HepG2 (cell line): ENCODE measurements around the gene LYZL2. TPM values are rescaled to one million over a fixed set of nuclear protein-coding genes. Genes with fewer than 3 reads are reported as not detected.
A peak's percentile ranks its signal among the peaks of the same experiment; 100 is the strongest.

ENCODE experiments used
- AGO1 ChIP-seq: fragments of 200-400 bp; formaldehyde crosslinking; IDR thresholded peaks from 2 replicates; pipeline ENCODE4 v1.6.1; 2017; ENCODE audit warnings: mild to moderate bottlenecking, low read depth, low read length, moderate library complexity; ENCODE audit not compliant: poor library complexity, severe bottlenecking
- FLYWCH1 ChIP-seq: sonication (generic); formaldehyde crosslinking; IDR thresholded peaks from 2 replicates; pipeline ENCODE4 v1.8.1; 2023; ENCODE audit warnings: mild to moderate bottlenecking, missing genetic modification reagents
- NAIF1 ChIP-seq: sonication (generic); formaldehyde crosslinking; IDR thresholded peaks from 2 replicates; pipeline ENCODE4 v1.5.0; 2020; ENCODE audit warnings: mild to moderate bottlenecking, missing genetic modification reagents, borderline replicate concordance
- RBM39 ChIP-seq: fragments of 200-400 bp; formaldehyde crosslinking; IDR thresholded peaks from one replicate; pipeline ENCODE4 v1.6.1; 2018; ENCODE audit warnings: antibody characterized with exemption, mild to moderate bottlenecking, low read depth, low read length; ENCODE audit not compliant: poor library complexity, severe bottlenecking
- RELA ChIP-seq: sonication (generic); formaldehyde crosslinking; IDR thresholded peaks from 2 replicates; pipeline ENCODE4 v1.4.0; 2020; ENCODE audit warnings: missing genetic modification reagents
- SMARCE1 ChIP-seq: fragments of 450-650 bp; IDR thresholded peaks from 2 replicates; pipeline ENCODE4 v1.6.1; 2017; ENCODE audit warnings: borderline replicate concordance
- TBL1XR1 ChIP-seq: fragments of 150-350 bp; IDR thresholded peaks from 2 replicates; pipeline ENCODE4 v1.6.1; 2014; ENCODE audit warnings: borderline replicate concordance, low read length; ENCODE audit not compliant: partially characterized antibody
- TOPORS ChIP-seq: sonication (generic); formaldehyde crosslinking; IDR thresholded peaks from 2 replicates; pipeline ENCODE4 v1.8.0; 2023; ENCODE audit warnings: mild to moderate bottlenecking, missing genetic modification reagents
- TSC22D2 ChIP-seq: sonication (generic); formaldehyde crosslinking; IDR thresholded peaks from 2 replicates; pipeline ENCODE4 v1.5.1; 2020; ENCODE audit warnings: missing genetic modification reagents, mild to moderate bottlenecking, borderline replicate concordance
- U2AF1 ChIP-seq: fragments of 200-400 bp; formaldehyde crosslinking; optimal IDR thresholded peaks from 2 replicates; pipeline ENCODE3; 2017; ENCODE audit warnings: mild to moderate bottlenecking, low read depth, low read length
- ZNF251 ChIP-seq: sonication (generic); formaldehyde crosslinking; IDR thresholded peaks from 2 replicates; pipeline ENCODE4 v1.9.0; 2021; ENCODE audit warnings: mild to moderate bottlenecking, missing genetic modification reagents
- ZNF501 ChIP-seq: sonication (generic); formaldehyde crosslinking; IDR thresholded peaks from 2 replicates; pipeline ENCODE4 v1.5.1; 2020; ENCODE audit warnings: mild to moderate bottlenecking, moderate library complexity, missing genetic modification reagents
- ZNF562 ChIP-seq: sonication (generic); formaldehyde crosslinking; IDR thresholded peaks from 2 replicates; pipeline ENCODE4 v1.8.0; 2022; ENCODE audit warnings: missing genetic modification reagents, borderline replicate concordance
- ZNF577 ChIP-seq: sonication (generic); formaldehyde crosslinking; IDR thresholded peaks from 2 replicates; pipeline ENCODE4 v1.4.0; 2020; ENCODE audit warnings: mild to moderate bottlenecking, low read depth, missing genetic modification reagents, borderline replicate concordance
- polyA plus RNA-seq, 8 experiments: library from polyadenylated mRNA; depleted of rRNA in 3 of 8; stranded (reverse) in 7 of 8; unstranded in 1 of 8; fragments of >200 nt; fragmentation: Illumina TruSeq in 4 of 8; extraction: Trizol in 4 of 8; gene quantifications; 2 replicates each; pipeline versions ENCODE4 v1.2.1 to v1.2.3, GENCODE V29; 2011 to 2016; ENCODE audit warnings: low read depth in 4 of 8, missing spikeins in 1 of 8, mixed read lengths in 1 of 8; ENCODE audit not compliant: insufficient read depth in 1 of 8
- total RNA-seq, 5 experiments: library from RNA; depleted of rRNA; stranded (reverse); fragments of >200 nt; fragmentation: Illumina TruSeq; extraction: Trizol; gene quantifications; 2 replicates each; pipeline ENCODE4 v1.2.3, GENCODE V29; 2016; ENCODE audit warnings: low read depth in 1 of 5
- TF ChIP-seq, protein P1 (sequence below): sonication (generic); formaldehyde crosslinking; IDR thresholded peaks from 2 replicates; pipeline ENCODE4 v1.5.0; 2020; ENCODE audit warnings: missing genetic modification reagents
- TF ChIP-seq, protein P2 (sequence below): sonication (generic); formaldehyde crosslinking; IDR thresholded peaks from 2 replicates; pipeline ENCODE4 v1.4.0; 2020; ENCODE audit warnings: missing genetic modification reagents, borderline replicate concordance
- TF ChIP-seq, protein P3 (sequence below): sonication (generic); formaldehyde crosslinking; IDR thresholded peaks from 2 replicates; pipeline ENCODE4 v1.4.0; 2020; ENCODE audit warnings: missing genetic modification reagents
- TF ChIP-seq, protein P4 (sequence below): IDR thresholded peaks from 2 replicates; pipeline ENCODE4 v1.6.1; 2012; ENCODE audit warnings: low read length, improper control_type of control experiment

The LYZL2 gene
- total and polyA plus RNA-seq, 2 of the 13 experiments (the other 11 are each of a cell fraction or from before 2014, with no cell fraction given) = 0.20 to 0.63 TPM

DNA sequence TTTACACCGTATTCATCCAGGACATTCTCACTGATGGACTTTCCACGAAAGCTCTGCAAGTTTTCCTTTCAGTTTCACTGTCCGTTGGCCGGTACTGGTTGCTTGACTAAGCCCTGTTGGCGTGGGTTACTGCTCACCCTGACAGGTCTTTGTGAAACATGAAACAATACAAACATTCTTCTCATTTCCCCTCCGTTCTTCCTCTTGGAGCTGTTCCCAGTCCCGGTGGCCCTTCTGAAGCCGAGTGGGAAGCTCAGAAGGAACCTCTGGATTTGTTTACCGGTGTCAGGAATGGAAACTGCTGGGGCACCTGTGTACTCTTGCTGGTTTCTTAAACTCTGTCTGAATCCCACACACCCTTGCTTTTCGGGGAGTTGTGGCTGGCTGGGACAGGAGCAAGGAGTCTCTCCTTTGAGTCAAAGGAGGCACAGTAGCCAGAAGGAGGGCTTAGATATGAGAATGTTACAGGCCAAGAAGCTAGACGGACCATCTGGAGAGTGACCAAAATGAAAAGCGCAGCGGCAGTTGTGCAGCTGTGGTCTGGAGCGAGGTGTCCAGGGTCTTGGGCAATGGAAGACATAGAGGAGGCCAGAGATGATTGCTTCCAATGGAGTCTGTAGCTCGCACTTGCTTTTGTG lies 45.7 kb downstream of the LYZL2 start (continued):
- TF ChIP-seq AGO1 = no peak
- TF ChIP-seq SMARCE1 = no peak
- TF ChIP-seq RBM39 = no peak
- TF ChIP-seq TSC22D2 (CRISPR knock-in tag) = no peak
- no peak for TF ChIP-seq ZNF577
- TF ChIP-seq ZNF501 (CRISPR knock-in tag) = peak; percentile 67
- no peak for TF ChIP-seq NAIF1
- TF ChIP-seq TOPORS (CRISPR knock-in tag) = no peak
- TF ChIP-seq, protein P1, sequence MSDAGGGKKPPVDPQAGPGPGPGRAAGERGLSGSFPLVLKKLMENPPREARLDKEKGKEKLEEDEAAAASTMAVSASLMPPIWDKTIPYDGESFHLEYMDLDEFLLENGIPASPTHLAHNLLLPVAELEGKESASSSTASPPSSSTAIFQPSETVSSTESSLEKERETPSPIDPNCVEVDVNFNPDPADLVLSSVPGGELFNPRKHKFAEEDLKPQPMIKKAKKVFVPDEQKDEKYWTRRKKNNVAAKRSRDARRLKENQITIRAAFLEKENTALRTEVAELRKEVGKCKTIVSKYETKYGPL = no peak
- TF ChIP-seq FLYWCH1 (CRISPR knock-in tag) = no peak
- TF ChIP-seq RELA (CRISPR knock-in tag) = no peak
- no peak for TF ChIP-seq ZNF562 (CRISPR knock-in tag)
- no peak for TF ChIP-seq TBL1XR1
- TF ChIP-seq, protein P2, sequence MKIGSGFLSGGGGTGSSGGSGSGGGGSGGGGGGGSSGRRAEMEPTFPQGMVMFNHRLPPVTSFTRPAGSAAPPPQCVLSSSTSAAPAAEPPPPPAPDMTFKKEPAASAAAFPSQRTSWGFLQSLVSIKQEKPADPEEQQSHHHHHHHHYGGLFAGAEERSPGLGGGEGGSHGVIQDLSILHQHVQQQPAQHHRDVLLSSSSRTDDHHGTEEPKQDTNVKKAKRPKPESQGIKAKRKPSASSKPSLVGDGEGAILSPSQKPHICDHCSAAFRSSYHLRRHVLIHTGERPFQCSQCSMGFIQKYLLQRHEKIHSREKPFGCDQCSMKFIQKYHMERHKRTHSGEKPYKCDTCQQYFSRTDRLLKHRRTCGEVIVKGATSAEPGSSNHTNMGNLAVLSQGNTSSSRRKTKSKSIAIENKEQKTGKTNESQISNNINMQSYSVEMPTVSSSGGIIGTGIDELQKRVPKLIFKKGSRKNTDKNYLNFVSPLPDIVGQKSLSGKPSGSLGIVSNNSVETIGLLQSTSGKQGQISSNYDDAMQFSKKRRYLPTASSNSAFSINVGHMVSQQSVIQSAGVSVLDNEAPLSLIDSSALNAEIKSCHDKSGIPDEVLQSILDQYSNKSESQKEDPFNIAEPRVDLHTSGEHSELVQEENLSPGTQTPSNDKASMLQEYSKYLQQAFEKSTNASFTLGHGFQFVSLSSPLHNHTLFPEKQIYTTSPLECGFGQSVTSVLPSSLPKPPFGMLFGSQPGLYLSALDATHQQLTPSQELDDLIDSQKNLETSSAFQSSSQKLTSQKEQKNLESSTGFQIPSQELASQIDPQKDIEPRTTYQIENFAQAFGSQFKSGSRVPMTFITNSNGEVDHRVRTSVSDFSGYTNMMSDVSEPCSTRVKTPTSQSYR (CRISPR knock-in tag) = no peak; the same call in 1 of the 2 replicates
- TF ChIP-seq ZNF251 (CRISPR knock-in tag) = no peak
- TF ChIP-seq, protein P3, sequence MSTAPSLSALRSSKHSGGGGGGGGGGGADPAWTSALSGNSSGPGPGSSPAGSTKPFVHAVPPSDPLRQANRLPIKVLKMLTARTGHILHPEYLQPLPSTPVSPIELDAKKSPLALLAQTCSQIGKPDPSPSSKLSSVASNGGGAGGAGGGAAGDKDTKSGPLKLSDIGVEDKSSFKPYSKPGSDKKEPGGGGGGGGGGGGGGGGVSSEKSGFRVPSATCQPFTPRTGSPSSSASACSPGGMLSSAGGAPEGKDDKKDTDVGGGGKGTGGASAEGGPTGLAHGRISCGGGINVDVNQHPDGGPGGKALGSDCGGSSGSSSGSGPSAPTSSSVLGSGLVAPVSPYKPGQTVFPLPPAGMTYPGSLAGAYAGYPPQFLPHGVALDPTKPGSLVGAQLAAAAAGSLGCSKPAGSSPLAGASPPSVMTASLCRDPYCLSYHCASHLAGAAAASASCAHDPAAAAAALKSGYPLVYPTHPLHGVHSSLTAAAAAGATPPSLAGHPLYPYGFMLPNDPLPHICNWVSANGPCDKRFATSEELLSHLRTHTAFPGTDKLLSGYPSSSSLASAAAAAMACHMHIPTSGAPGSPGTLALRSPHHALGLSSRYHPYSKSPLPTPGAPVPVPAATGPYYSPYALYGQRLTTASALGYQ (CRISPR knock-in tag) = no peak; the same call in 1 of the 2 replicates
- TF ChIP-seq U2AF1 = no peak
- TF ChIP-seq, protein P4, sequence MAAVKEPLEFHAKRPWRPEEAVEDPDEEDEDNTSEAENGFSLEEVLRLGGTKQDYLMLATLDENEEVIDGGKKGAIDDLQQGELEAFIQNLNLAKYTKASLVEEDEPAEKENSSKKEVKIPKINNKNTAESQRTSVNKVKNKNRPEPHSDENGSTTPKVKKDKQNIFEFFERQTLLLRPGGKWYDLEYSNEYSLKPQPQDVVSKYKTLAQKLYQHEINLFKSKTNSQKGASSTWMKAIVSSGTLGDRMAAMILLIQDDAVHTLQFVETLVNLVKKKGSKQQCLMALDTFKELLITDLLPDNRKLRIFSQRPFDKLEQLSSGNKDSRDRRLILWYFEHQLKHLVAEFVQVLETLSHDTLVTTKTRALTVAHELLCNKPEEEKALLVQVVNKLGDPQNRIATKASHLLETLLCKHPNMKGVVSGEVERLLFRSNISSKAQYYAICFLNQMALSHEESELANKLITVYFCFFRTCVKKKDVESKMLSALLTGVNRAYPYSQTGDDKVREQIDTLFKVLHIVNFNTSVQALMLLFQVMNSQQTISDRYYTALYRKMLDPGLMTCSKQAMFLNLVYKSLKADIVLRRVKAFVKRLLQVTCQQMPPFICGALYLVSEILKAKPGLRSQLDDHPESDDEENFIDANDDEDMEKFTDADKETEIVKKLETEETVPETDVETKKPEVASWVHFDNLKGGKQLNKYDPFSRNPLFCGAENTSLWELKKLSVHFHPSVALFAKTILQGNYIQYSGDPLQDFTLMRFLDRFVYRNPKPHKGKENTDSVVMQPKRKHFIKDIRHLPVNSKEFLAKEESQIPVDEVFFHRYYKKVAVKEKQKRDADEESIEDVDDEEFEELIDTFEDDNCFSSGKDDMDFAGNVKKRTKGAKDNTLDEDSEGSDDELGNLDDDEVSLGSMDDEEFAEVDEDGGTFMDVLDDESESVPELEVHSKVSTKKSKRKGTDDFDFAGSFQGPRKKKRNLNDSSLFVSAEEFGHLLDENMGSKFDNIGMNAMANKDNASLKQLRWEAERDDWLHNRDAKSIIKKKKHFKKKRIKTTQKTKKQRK = no peak
